GM21528 (cell line): Measurements from ENCODE around the gene EFHD2.
"Not testable (repeated sequence)": the region's sequence is repeated elsewhere in the genome, so short reads cannot be mapped to it uniquely, and the experiment has no call there.

Source experiments
- ATAC-seq: cut with Tn5 transposase; IDR thresholded peaks from one replicate; pipeline ENCODE4 v1.9.1; 2021; ENCODE audit warnings: mild to moderate bottlenecking, moderate library complexity; ENCODE audit not compliant: unreplicated experiment, low FRiP score

Gene EFHD2, protein sequence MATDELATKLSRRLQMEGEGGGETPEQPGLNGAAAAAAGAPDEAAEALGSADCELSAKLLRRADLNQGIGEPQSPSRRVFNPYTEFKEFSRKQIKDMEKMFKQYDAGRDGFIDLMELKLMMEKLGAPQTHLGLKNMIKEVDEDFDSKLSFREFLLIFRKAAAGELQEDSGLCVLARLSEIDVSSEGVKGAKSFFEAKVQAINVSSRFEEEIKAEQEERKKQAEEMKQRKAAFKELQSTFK

GRCh38 chr1:15409388-15410222 lies at the start of gene EFHD2:
Gene EFHD2 (plus strand): TSS chr1:15409888. CDS start chr1:15409972, 84 bp downstream.
- peak; percentile 75 for ATAC-seq

- ATAC-seq, result no peak
Measured at GRCh38 chr1:15360700-15361099, 49.0 kb upstream of the EFHD2 start.

- ATAC-seq, result no peak
Measured at GRCh38 chr1:15362096-15362736, 47.5 kb upstream of the EFHD2 start.

DNA sequence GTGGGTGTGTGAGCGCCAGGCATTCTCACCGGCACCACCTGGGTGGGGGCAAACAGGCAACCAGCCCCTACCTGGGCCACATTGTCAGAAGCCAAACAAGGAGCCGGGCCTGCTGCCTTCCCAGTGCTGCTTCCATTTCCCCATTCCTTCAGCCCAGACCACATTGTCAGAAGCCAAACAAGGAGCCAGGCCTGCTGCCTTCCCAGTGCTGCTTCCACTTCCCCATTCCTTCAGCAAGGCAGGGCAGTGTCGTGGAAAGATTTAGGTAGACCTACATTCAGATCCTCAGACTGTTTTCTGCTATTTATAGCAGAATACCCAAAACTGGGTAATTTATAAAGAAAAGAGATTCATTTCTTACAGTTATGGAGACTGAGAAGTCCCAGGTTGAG lies 47.0 kb upstream of the EFHD2 start:
- ATAC-seq, result no peak

DNA sequence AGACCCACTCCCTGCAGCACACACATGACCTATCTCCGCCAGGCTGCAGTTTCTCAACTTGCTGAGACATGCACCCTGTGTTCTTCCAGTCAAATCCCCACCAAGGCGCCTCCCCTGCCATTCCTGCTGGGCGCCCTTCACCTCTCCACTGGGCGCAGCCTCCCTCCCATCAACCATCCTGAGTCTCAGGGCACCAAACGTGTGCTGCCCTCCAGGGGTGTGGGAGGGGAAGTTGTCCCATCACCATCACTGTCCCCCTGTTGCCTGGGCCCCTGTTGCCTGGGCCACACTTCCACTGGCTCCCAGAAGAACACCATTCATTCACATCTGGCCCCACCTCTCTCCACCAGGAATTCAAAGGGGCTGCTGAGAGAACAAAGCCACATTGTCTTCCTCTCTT lies 44.9 kb upstream of the EFHD2 start:
- ATAC-seq, result no peak

DNA sequence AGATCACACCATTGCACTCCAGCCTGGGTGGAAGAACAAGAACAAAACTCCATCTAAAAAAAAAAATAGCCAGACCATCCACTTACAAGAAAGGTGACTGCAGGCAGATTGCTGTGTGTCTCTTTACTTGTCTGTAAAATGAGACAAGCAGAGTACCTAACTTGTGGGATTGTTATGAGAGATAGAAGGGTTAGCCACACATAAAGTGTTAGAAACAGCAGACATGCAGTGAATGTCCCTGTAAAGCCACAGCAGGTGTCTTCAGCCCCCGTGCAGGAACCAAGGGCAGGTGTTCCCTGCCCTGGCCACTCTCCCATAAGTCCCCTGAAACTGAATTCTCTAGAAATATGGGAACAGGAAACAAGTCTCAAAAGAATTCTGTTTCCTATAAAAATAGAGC lies 40.8 kb upstream of the EFHD2 start:
- no peak for ATAC-seq

DNA sequence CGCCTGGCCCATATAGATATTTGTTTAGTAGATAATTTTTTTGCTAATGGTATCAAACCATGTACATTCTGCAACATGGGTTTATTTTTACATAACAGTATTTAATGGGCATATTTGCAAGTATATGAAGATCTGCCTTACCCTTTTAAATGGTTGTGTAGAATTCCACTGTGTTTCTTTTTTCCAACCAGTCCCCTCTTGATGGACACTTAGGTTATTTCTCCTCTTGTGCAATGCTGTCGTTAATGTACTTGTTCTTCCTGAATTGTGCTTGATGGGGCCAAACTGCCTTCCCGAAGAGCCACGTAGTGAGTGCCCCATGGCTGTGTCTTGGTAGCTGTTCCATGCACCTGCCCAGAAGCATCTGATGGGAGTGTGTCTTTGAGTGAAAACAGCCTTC lies 39.4 kb upstream of the EFHD2 start:
- ATAC-seq, result no peak

- ATAC-seq, result no peak
Measured at GRCh38 chr1:15370781-15371520, 38.7 kb upstream of the EFHD2 start.

- no peak for ATAC-seq
Measured at GRCh38 chr1:15371610-15372545, 37.8 kb upstream of the EFHD2 start.

DNA sequence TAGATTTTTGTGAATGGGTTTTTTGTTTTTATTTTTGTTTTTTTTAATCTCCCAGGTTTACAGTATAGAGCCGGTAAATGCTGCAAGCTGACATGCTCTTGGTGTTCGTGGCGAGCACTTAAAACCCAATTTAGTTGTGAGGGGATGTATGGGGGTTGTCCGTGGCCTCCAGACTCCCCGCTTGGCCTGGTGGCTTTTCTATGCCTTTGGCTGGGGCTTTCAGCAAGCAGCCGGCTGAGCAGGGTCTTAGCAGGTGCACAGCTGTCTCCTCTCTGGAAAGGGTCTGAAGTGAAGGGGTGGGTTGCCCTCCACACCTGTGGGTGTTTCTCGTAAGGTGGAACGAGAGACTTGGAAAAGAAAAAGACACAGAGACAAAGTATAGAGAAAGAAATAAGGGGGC lies 31.0 kb upstream of the EFHD2 start:
- ATAC-seq, result no peak

DNA sequence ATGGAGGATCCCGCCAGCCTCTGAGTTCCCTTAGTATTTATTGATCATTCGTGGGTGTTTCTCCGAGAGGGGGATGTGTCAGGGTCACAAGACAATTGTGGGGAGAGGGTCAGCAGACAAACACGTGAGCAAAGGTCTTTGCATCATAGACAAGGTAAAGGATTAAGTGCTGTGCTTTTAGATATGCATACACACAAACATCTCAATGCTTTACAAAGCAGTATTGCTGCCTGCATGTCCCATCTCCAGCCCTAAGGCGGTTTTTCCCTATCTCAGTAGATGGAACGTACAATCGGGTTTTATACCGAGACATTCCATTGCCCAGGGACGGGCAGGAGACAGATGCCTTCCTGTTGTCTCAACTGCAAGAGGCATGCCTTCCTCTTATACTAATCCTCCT lies 30.5 kb upstream of the EFHD2 start:
- not testable (repeated sequence) for ATAC-seq

DNA sequence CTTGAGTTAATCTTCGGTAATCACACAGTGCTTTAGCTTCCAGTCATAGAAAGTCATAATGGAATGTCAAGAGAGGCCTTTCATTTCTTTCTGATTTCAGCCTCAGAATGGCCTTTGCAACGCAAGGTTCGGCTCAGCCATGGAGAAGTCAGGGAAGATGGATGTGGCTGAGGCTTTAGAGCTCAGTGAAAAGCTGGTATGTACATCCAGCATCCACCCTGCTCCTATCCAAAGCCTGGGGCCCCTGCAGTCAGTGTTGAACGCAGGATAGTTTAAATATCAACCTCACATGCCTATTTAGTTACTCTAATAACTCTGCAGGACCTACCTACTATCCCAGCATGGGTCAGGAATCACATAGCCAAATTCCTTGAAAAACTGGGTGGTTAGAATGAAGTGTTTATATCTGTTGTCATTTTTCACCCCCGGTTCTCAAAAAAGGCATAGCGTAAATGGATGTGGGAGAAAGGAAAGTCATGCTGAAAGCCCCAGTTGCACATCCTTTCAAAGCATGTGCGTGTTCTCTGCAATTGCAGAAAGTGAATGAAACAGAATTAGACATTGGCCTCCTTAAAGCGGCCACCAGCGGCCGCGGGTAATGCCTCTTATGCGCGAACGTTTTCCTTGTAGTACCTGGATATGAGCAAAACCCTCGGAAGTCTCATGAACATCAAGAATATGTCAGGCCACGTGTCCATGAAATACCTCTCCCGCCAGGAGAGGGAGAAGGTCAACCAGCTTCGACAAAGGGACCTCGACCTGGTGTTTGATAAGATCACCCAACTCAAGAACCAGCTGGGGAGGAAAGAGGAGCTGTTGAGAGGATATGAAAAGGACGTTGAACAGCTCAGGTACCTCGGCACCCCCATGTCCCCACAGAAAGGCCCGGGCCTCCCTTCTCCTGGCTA lies 28.8 kb upstream of the EFHD2 start:
- ATAC-seq, result no peak

GRCh38 chr1:15381805-15382204 lies 27.9 kb upstream of the EFHD2 start:
- ATAC-seq, result no peak

GRCh38 chr1:15382601-15383518 lies 26.8 kb upstream of the EFHD2 start:
- no peak for ATAC-seq

- no peak for ATAC-seq
Measured at GRCh38 chr1:15383810-15384209, 25.9 kb upstream of the EFHD2 start.

GRCh38 chr1:15384301-15384901 lies 25.3 kb upstream of the EFHD2 start:
- peak; percentile 72 for ATAC-seq

DNA sequence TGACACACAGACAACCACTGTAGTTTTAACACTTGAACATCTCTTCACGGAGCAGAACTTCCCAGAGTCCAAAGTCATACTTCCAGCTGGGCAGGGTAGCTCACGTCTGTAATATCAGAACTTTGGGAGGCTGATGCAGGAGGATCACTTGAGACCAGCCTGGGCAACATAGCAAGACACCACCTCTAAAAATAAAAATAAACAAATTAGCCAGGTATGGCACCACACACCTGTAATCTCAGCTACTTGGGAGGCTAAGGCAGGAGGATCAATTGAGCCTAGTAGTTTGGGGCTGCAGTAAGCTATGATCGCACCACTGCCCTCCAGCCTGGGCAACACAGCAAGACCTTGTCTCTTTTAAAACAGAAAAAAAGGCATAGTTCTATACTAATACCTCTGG lies 24.3 kb upstream of the EFHD2 start:
- ATAC-seq, result no peak
